HepG2 (cell line): ENCODE data around the gene GANC. TPM values are rescaled to one million over a fixed set of nuclear protein-coding genes. Genes with fewer than 3 reads are reported as not detected.

Experiments used
- ATAC-seq: fragments of 200-7000 bp; cut with Tn5 transposase; 3 replicates; pipeline ENCODE4 v1.9.1; 2020; ENCODE audit warnings: mild to moderate bottlenecking, moderate library complexity
- BruUV-seq: library from RNA; stranded (reverse); fragments of 400-500 nt; replicated peaks from 2 replicates; lab custom pipeline; 2021; lab: Mats Ljungman, UMichigan
- CTCF ChIA-PET: fragments of 300-600 bp; formaldehyde crosslinking; extraction: SDS; loops from one replicate; lab custom pipeline; 2021; ENCODE audit warnings: low total read pairs, inconsistent platforms, low intra/inter-chr PET ratio; lab: Yijun Ruan, JAX
- POLR2A ChIA-PET: fragments of 350-600 bp; sonication (Branson Sonifier 250); formaldehyde crosslinking; loops from one replicate; lab custom pipeline; 2020; ENCODE audit warnings: antibody characterized with exemption, inconsistent platforms; lab: Yijun Ruan, JAX
- DNase-seq: peaks from one replicate; pipeline ENCODE4 v3.0.0-alpha.2; 2015; ENCODE audit warnings: low spot score
- FAIRE-seq: peaks from 3 replicates; lab custom pipeline; 2011; peaks lifted over from hg19 to GRCh38; lab: Jason Lieb, UNC
- H2AFZ ChIP-seq: one replicate; pipeline ENCODE4 v1.6.1; 2011; ENCODE audit warnings: low read length, inconsistent platforms
- H3K27ac ChIP-seq: fragments of 300-600 bp; 3 replicates; pipeline ENCODE4 v1.8.0; 2011; ENCODE audit warnings: mixed run types, mild to moderate bottlenecking, mixed read lengths, low read length, inconsistent platforms; ENCODE audit not compliant: insufficient read depth; ENCODE audit errors: extremely low read length
- H3K27me3 ChIP-seq, 2 experiments: fragments of 200-600 bp in 1 of 2; 2 replicates in 1 of 2; 3 replicates in 1 of 2; pipeline versions ENCODE4 v1.6.0 to v1.8.0; 2011; ENCODE audit warnings: low read length in 2 of 2, mild to moderate bottlenecking in 2 of 2, moderate library complexity in 2 of 2, inconsistent platforms in 1 of 2; ENCODE audit not compliant: insufficient read depth in 2 of 2, control insufficient read depth in 1 of 2
- H3K36me3 ChIP-seq, 2 experiments: fragments of 200-600 bp in 1 of 2; replicated peaks in 1 of 2; 2 replicates in 1 of 2; 3 replicates in 1 of 2; pipeline versions ENCODE4 v1.5.1 to v1.8.0; 2011; ENCODE audit warnings: low read length in 2 of 2, inconsistent platforms in 1 of 2; ENCODE audit not compliant: insufficient read depth in 2 of 2, control insufficient read depth in 1 of 2
- H3K4me1 ChIP-seq: 2 replicates; pipeline ENCODE4 v1.5.1; 2012; ENCODE audit warnings: low read length, inconsistent platforms; ENCODE audit not compliant: insufficient read depth
- H3K4me2 ChIP-seq: 2 replicates; pipeline ENCODE4 v1.6.0; 2011; ENCODE audit warnings: low read depth, low read length, inconsistent platforms
- H3K4me3 ChIP-seq, 3 experiments: fragments of 200-600 bp in 1 of 3; sonication (generic), shearing (Covaris generic) in 1 of 3; replicated peaks in 1 of 3; 2 replicates each; pipeline ENCODE4 v1.5.1; 2011 to 2016; ENCODE audit warnings: low read length in 3 of 3, inconsistent platforms in 2 of 3, low read depth in 2 of 3, mild to moderate bottlenecking in 2 of 3, control low read depth in 1 of 3, mixed read lengths in 1 of 3; ENCODE audit not compliant: insufficient read depth in 1 of 3
- H3K79me2 ChIP-seq: one replicate; pipeline ENCODE4 v1.6.1; 2011; ENCODE audit warnings: low read length, inconsistent platforms; ENCODE audit not compliant: insufficient read depth
- H3K9ac ChIP-seq: 2 replicates; pipeline ENCODE4 v1.6.0; 2011; ENCODE audit warnings: mild to moderate bottlenecking, low read depth, low read length, inconsistent platforms; ENCODE audit not compliant: insufficient read depth
- H3K9me3 ChIP-seq: 2 replicates; pipeline ENCODE4 v1.5.1; 2012; ENCODE audit warnings: mild to moderate bottlenecking, low read length
- H4K20me1 ChIP-seq: 2 replicates; pipeline ENCODE4 v1.6.0; 2011; ENCODE audit warnings: inconsistent platforms, mild to moderate bottlenecking, low read length, moderate library complexity; ENCODE audit not compliant: insufficient read depth
- AGO2 ChIP-seq: fragments of 200-400 bp; formaldehyde crosslinking; optimal IDR thresholded peaks from 2 replicates; pipeline ENCODE3; 2017; ENCODE audit warnings: mild to moderate bottlenecking, low read depth, low read length, moderate library complexity
- BCL6 ChIP-seq: IDR thresholded peaks from 2 replicates; pipeline ENCODE4 v1.6.1; 2016; ENCODE audit warnings: missing genetic modification reagents, missing compliant biosample characterization
- CBFB ChIP-seq: sonication (generic); formaldehyde crosslinking; IDR thresholded peaks from 2 replicates; pipeline ENCODE4 v1.4.0; 2020; ENCODE audit warnings: missing genetic modification reagents
- HCFC1 ChIP-seq: fragments of 150-350 bp; IDR thresholded peaks from 2 replicates; pipeline ENCODE4 v1.6.1; 2014; ENCODE audit warnings: low read depth, low read length
- MAFK ChIP-seq, 2 experiments: IDR thresholded peaks in 1 of 2; conservative IDR thresholded peaks in 1 of 2; 2 replicates each; pipeline ENCODE4 v1.6.1; 2011; ENCODE audit warnings: improper control_type of control experiment in 2 of 2, low read length in 2 of 2
- NR3C1 ChIP-seq: sonication (generic); formaldehyde crosslinking; IDR thresholded peaks from 2 replicates; pipeline ENCODE4 v1.4.0; 2020; ENCODE audit warnings: missing genetic modification reagents
- RNF2 ChIP-seq: fragments of 450-650 bp; conservative IDR thresholded peaks from 2 replicates; pipeline ENCODE4 v1.6.1; 2016; ENCODE audit warnings: low read depth
- TCF7L2 ChIP-seq: IDR thresholded peaks from 2 replicates; pipeline ENCODE4 v1.6.1; 2011; ENCODE audit warnings: mild to moderate bottlenecking, low read depth, low read length, moderate library complexity
- TEAD3 ChIP-seq: optimal IDR thresholded peaks from 2 replicates; pipeline ENCODE3; 2016; ENCODE audit warnings: borderline replicate concordance
- TIGD3 ChIP-seq: sonication (generic); formaldehyde crosslinking; IDR thresholded peaks from 2 replicates; pipeline ENCODE4 v1.5.1; 2020; ENCODE audit warnings: mild to moderate bottlenecking, missing genetic modification reagents, borderline replicate concordance
- ZMYM4 ChIP-seq: sonication (generic); formaldehyde crosslinking; IDR thresholded peaks from 2 replicates; pipeline ENCODE4 v1.8.1; 2023; ENCODE audit warnings: mild to moderate bottlenecking, missing genetic modification reagents
- ZNF160 ChIP-seq: sonication (generic); formaldehyde crosslinking; IDR thresholded peaks from 2 replicates; pipeline ENCODE4 v1.8.0; 2022; ENCODE audit warnings: mild to moderate bottlenecking, inconsistent platforms, missing genetic modification reagents
- ZNF333 ChIP-seq: sonication (generic); formaldehyde crosslinking; IDR thresholded peaks from 2 replicates; pipeline ENCODE4 v1.4.0; 2020; ENCODE audit warnings: mild to moderate bottlenecking, missing genetic modification reagents, borderline replicate concordance
- ZNF510 ChIP-seq: sonication (generic); formaldehyde crosslinking; IDR thresholded peaks from 2 replicates; pipeline ENCODE4 v1.4.0; 2020; ENCODE audit warnings: low read depth, mild to moderate bottlenecking, missing genetic modification reagents
- ZNF576 ChIP-seq: sonication (generic); formaldehyde crosslinking; IDR thresholded peaks from 2 replicates; pipeline ENCODE4 v1.4.0; 2020; ENCODE audit warnings: mild to moderate bottlenecking, missing genetic modification reagents
- WGBS: methylation state at CpG from one replicate; pipeline ENCODE4 v1.1.6; 2017; ENCODE audit warnings: low lambda C conversion rate; 5-methylcytosine and 5-hydroxymethylcytosine counted together
- in situ Hi-C: cut with HindIII; loops from 2 replicates; pipeline ENCODE4 v1.10.0; 2017; ENCODE audit warnings: low pct_unique_long_range_greater_than_20kb; ENCODE audit not compliant: extremely low pct_ligation_motif_present
- intact Hi-C: fragments of 100-400 bp; cut with micrococcal nuclease; formaldehyde crosslinking; loops from one replicate; pipeline ENCODE4 v1.10.0; 2022; ENCODE audit not compliant: unreplicated experiment
- polyA plus RNA-seq, 8 experiments: library from polyadenylated mRNA; depleted of rRNA in 3 of 8; stranded (reverse) in 7 of 8; unstranded in 1 of 8; fragments of >200 nt; fragmentation: Illumina TruSeq in 4 of 8; extraction: Trizol in 4 of 8; gene quantifications; 2 replicates each; pipeline versions ENCODE4 v1.2.1 to v1.2.3, GENCODE V29; 2011 to 2016; ENCODE audit warnings: low read depth in 4 of 8, missing spikeins in 1 of 8, mixed read lengths in 1 of 8; ENCODE audit not compliant: insufficient read depth in 1 of 8
- total RNA-seq, 5 experiments: library from RNA; depleted of rRNA; stranded (reverse); fragments of >200 nt; fragmentation: Illumina TruSeq; extraction: Trizol; gene quantifications; 2 replicates each; pipeline ENCODE4 v1.2.3, GENCODE V29; 2016; ENCODE audit warnings: low read depth in 1 of 5
- TF ChIP-seq, protein P1 (sequence below): sonication (generic); formaldehyde crosslinking; IDR thresholded peaks from 2 replicates; pipeline ENCODE4 v1.5.0; 2020; ENCODE audit warnings: missing genetic modification reagents

GANC gene
- total and polyA plus RNA-seq, 2 of the 13 experiments (the other 11 are each of a cell fraction or from before 2014, with no cell fraction given) = 17.0 to 21.0 TPM

- Histone ChIP-seq H3K27ac (no peak overlapping the region), H3K4me3 (no peak overlapping the region), H3K4me2 (no peak overlapping the region), H3K27me3 (no peaks in the 10 kb centered on the region), H2AFZ (no peak overlapping the region), H3K79me2 (no peaks in the 10 kb centered on the region), H4K20me1 (no peaks in the 10 kb centered on the region), H3K9ac (no peak overlapping the region), H3K9me3 (no peaks in the 10 kb centered on the region), H3K4me1 (peaks cover 31% of the 10 kb centered on the region), H3K36me3 (no peaks in the 10 kb centered on the region)
- FAIRE-seq (no peak), DNase-seq (no peak), ATAC-seq (no peak)
- no TSS peak for BruUV-seq
- CTCF ChIA-PET = no interaction called here
- POLR2A ChIA-PET = interaction anchor here (1.6 kb wide), 1 partner anchor 10 kb away, joined by 5 read pairs; no protein-coding TSS in a partner anchor
- 93% methylated on average over 12 of the region's 15 CpGs for WGBS
- in situ Hi-C loops (no loop called here), intact Hi-C loops (no loop called here)
- TF ChIP-seq ZNF333 (no peak), ZNF160 (CRISPR knock-in tag) (no peak), ZNF510 (CRISPR knock-in tag) (no peak), TCF7L2 (no peak), ZMYM4 (CRISPR knock-in tag) (no peak), TIGD3 (no peak), BCL6 (CRISPR knock-in tag) (no peak), TEAD3 (CRISPR knock-in tag) (no peak), HCFC1 (no peak), RNF2 (no peak), MAFK (conservative IDR thresholded peaks at IDR 0.05 in 1 of 2, IDR thresholded peaks at IDR 0.05 in 1 of 2; ENCODE audit: low read length in 2 of 2) (no peak), ZNF576 (CRISPR knock-in tag) (no peak), AGO2 (no peak), NR3C1 (CRISPR knock-in tag) (no peak), CBFB (CRISPR knock-in tag) (no peak)
- TF ChIP-seq, protein P1, sequence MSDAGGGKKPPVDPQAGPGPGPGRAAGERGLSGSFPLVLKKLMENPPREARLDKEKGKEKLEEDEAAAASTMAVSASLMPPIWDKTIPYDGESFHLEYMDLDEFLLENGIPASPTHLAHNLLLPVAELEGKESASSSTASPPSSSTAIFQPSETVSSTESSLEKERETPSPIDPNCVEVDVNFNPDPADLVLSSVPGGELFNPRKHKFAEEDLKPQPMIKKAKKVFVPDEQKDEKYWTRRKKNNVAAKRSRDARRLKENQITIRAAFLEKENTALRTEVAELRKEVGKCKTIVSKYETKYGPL (CRISPR knock-in tag) = no peak
These were observed 129.6 kb downstream of the GANC start for GRCh38 chr15:42402455-42403205.
